Measurements from ENCODE around the gene C12orf60. TPM values are rescaled to one million over a fixed set of nuclear protein-coding genes. Genes with fewer than 3 reads are reported as not detected.

The C12orf60 gene
- total RNA-seq, 1 experiment from 2014 or later, result 3.5 TPM

DNA sequence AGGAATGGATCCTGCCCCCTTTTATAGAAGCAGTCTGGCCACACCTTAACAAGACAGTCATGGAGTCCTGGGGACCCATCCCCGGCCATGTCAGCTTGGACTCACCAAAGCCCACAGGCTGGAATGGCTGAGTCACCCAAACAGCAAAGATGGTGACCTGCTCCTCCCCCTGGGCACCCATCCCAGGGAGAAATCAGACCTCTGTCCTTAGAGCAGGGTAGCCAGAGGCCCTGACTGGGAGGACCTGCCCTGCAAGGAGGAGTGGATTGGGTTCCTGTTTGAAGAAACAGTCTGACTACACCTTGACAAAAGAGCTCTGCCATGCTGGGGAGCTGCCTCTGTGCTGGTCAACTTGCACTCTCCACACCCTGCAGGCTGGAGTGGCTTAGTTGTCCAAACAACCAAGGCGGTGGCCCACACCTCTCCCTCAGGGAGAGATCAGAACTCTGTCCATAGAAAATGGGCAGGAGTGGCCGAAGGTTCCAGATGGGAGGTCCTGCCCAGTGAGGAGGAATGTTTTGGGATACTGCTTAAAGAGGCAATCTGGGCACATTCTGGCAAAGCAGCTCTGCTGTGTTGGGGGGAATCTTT lies 65.5 kb downstream of the C12orf60 start:
- Histone ChIP-seq H3K9me3 (ENCODE audit: control insufficient read depth in 1 of 2, insufficient read depth in 1 of 2, low read depth in 1 of 2, low read length in 2 of 2) (no peaks in the 10 kb centered on the region), H3K36me3 (ENCODE audit: control insufficient read depth in 1 of 2, insufficient read depth in 2 of 2, low read length in 2 of 2) (no peaks in the 10 kb centered on the region), H3K4me3 (replicated peaks in 1 of 2; ENCODE audit: low read depth in 1 of 2, low read length in 2 of 2) (no peak overlapping the region), H3K79me2 (ENCODE audit: insufficient read depth, low read length) (no peaks in the 10 kb centered on the region), H3K4me1 (ENCODE audit: control insufficient read depth in 1 of 2, insufficient read depth in 2 of 2, low read length in 2 of 2) (peaks cover 0 to 10% of the 10 kb centered on the region in 2 experiments; a peak in 2 of 4 replicates), H3K27me3 (ENCODE audit: insufficient read depth, low read length) (no peaks in the 10 kb centered on the region), H3K4me2 (ENCODE audit: low read length) (no peak overlapping the region), H2AFZ (ENCODE audit: low read depth, low read length, poor library complexity, severe bottlenecking) (no peak overlapping the region), H3K9ac (ENCODE audit: low read length) (no peak overlapping the region), H3K9me2 (ENCODE audit: insufficient read depth) (no peaks in the 10 kb centered on the region), H4K20me1 (ENCODE audit: insufficient read depth) (no peaks in the 10 kb centered on the region), H3K27ac (ENCODE audit: low read depth, low read length) (no peak overlapping the region)
- RAD21 ChIA-PET (ENCODE audit: low non-redundant PET in 1 of 2, low total read pairs in 2 of 2, uncharacterized antibody in 2 of 2, unreplicated experiment in 2 of 2), result no interaction called here
- TF ChIP-seq, protein P1, sequence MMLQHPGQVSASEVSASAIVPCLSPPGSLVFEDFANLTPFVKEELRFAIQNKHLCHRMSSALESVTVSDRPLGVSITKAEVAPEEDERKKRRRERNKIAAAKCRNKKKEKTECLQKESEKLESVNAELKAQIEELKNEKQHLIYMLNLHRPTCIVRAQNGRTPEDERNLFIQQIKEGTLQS (IDR thresholded peaks at IDR 0.05), result no peak
- TF ChIP-seq ZNF274 (IDR thresholded peaks at IDR 0.05; ENCODE audit: low read depth, low read length), result no peak
- TF ChIP-seq, protein P2, sequence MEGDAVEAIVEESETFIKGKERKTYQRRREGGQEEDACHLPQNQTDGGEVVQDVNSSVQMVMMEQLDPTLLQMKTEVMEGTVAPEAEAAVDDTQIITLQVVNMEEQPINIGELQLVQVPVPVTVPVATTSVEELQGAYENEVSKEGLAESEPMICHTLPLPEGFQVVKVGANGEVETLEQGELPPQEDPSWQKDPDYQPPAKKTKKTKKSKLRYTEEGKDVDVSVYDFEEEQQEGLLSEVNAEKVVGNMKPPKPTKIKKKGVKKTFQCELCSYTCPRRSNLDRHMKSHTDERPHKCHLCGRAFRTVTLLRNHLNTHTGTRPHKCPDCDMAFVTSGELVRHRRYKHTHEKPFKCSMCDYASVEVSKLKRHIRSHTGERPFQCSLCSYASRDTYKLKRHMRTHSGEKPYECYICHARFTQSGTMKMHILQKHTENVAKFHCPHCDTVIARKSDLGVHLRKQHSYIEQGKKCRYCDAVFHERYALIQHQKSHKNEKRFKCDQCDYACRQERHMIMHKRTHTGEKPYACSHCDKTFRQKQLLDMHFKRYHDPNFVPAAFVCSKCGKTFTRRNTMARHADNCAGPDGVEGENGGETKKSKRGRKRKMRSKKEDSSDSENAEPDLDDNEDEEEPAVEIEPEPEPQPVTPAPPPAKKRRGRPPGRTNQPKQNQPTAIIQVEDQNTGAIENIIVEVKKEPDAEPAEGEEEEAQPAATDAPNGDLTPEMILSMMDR (IDR thresholded peaks at IDR 0.05 in 2 of 3, conservative IDR thresholded peaks at IDR 0.05 in 1 of 3; ENCODE audit: borderline replicate concordance in 1 of 3, insufficient read depth in 1 of 3, low read depth in 2 of 3, low read length in 2 of 3), result no peak
- no peak for TF ChIP-seq JUND (IDR thresholded peaks at IDR 0.05)
- no peak for TF ChIP-seq FOSL1 (IDR thresholded peaks at IDR 0.05; ENCODE audit: low read depth)
- no peak for TF ChIP-seq YY1 (IDR thresholded peaks at IDR 0.05; ENCODE audit: extremely low read depth, insufficient replicate concordance, low read depth, low read length)
- no peak for TF ChIP-seq POLR2A (IDR thresholded peaks at IDR 0.05; ENCODE audit: borderline replicate concordance, extremely low read depth, insufficient read depth, insufficient read length)
- TF ChIP-seq EGR1 (IDR thresholded peaks at IDR 0.05; ENCODE audit: low read depth), result no peak
- TF ChIP-seq, protein P3, sequence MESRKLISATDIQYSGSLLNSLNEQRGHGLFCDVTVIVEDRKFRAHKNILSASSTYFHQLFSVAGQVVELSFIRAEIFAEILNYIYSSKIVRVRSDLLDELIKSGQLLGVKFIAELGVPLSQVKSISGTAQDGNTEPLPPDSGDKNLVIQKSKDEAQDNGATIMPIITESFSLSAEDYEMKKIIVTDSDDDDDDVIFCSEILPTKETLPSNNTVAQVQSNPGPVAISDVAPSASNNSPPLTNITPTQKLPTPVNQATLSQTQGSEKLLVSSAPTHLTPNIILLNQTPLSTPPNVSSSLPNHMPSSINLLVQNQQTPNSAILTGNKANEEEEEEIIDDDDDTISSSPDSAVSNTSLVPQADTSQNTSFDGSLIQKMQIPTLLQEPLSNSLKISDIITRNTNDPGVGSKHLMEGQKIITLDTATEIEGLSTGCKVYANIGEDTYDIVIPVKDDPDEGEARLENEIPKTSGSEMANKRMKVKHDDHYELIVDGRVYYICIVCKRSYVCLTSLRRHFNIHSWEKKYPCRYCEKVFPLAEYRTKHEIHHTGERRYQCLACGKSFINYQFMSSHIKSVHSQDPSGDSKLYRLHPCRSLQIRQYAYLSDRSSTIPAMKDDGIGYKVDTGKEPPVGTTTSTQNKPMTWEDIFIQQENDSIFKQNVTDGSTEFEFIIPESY (IDR thresholded peaks at IDR 0.05; ENCODE audit: extremely low read depth, insufficient replicate concordance, low read length), result no peak
- TF ChIP-seq ZFX (IDR thresholded peaks at IDR 0.05), result no peak
- no peak for TF ChIP-seq SP1 (IDR thresholded peaks at IDR 0.05; ENCODE audit: low read depth)
- no peak for TF ChIP-seq CBX3 (IDR thresholded peaks at IDR 0.05; ENCODE audit: low read depth)
- TF ChIP-seq EZH2 (IDR thresholded peaks at IDR 0.05), result no peak
- no peak for TF ChIP-seq RAD21 (IDR thresholded peaks at IDR 0.05; ENCODE audit: low read depth)
- TF ChIP-seq ELF1 (IDR thresholded peaks at IDR 0.05; ENCODE audit: borderline replicate concordance, low read depth), result no peak
- TF ChIP-seq TCF7L2 (IDR thresholded peaks at IDR 0.05; ENCODE audit: borderline replicate concordance, extremely low read depth, insufficient read depth, insufficient read length), result no peak
- no peak for TF ChIP-seq POLR2AphosphoS5 (IDR thresholded peaks at IDR 0.05; ENCODE audit: low read depth, low read length)
- POLR2A ChIA-PET, result interaction anchor here (0.6 kb wide), 1 partner anchor 111 kb away, joined by 4 read pairs; no protein-coding TSS in a partner anchor
- intact Hi-C loops (cut with micrococcal nuclease), result no loop called here
- peak; percentile 22; the same call in 1 of the 2 replicates for ATAC-seq
- CTCF ChIA-PET, result no interaction called here
- no peak for DNase-seq (ENCODE audit: low read depth, low spot score)
- no TSS peak for BruUV-seq (replicated peaks)
